Keratinocyte (primary cell): ENCODE results near the gene GNG14. TPM values are rescaled to one million over a fixed set of nuclear protein-coding genes. Genes with fewer than 3 reads are reported as not detected.
"Not testable (repeated sequence)": the region's sequence is repeated elsewhere in the genome, so short reads cannot be mapped to it uniquely, and the experiment has no call there.

ENCODE experiments used
- DNase-seq: peaks from one replicate; pipeline ENCODE4 v3.0.0-alpha.2; 2011; ENCODE audit warnings: low read depth, missing footprints, low spot score
- FAIRE-seq: peaks from 2 replicates; lab custom pipeline; 2011; peaks lifted over from hg19 to GRCh38; lab: Jason Lieb, UNC
- H2AFZ ChIP-seq: 2 replicates; pipeline ENCODE4 v1.6.0; 2012; ENCODE audit warnings: low read length, control low read depth, inconsistent platforms; ENCODE audit not compliant: control insufficient read depth
- H3K27ac ChIP-seq: 2 replicates; pipeline ENCODE4 v1.5.1; 2011; ENCODE audit warnings: low read length; ENCODE audit not compliant: control insufficient read depth, insufficient read depth
- H3K27me3 ChIP-seq: 3 replicates; pipeline ENCODE4 v1.6.0; 2011; ENCODE audit warnings: low read length; ENCODE audit not compliant: control insufficient read depth, insufficient read depth; ENCODE audit errors: extremely low read depth
- H3K36me3 ChIP-seq, 2 experiments: 2 replicates in 1 of 2; 3 replicates in 1 of 2; pipeline ENCODE4 v1.5.1; 2011; ENCODE audit warnings: low read length in 2 of 2, mild to moderate bottlenecking in 1 of 2; ENCODE audit not compliant: control insufficient read depth in 2 of 2, insufficient read depth in 2 of 2; ENCODE audit errors: extremely low read depth in 1 of 2
- H3K4me1 ChIP-seq: 3 replicates; pipeline ENCODE4 v1.5.1; 2011; ENCODE audit warnings: low read length; ENCODE audit not compliant: control insufficient read depth, insufficient read depth; ENCODE audit errors: extremely low read depth
- H3K4me2 ChIP-seq: 3 replicates; pipeline ENCODE4 v1.6.0; 2011; ENCODE audit warnings: low read depth, low read length; ENCODE audit not compliant: control insufficient read depth, insufficient read depth; ENCODE audit errors: extremely low read depth
- H3K4me3 ChIP-seq, 3 experiments: fragments of 200-600 bp in 1 of 3; sonication (generic) in 1 of 3; 2 replicates in 2 of 3; 3 replicates in 1 of 3; pipeline ENCODE4 v1.5.1; 2011 to 2016; ENCODE audit warnings: low read length in 3 of 3, mild to moderate bottlenecking in 3 of 3, control low read depth in 2 of 3, inconsistent platforms in 1 of 3, low read depth in 1 of 3, mixed read lengths in 1 of 3, mixed run types in 1 of 3, moderate library complexity in 1 of 3; ENCODE audit not compliant: control insufficient read depth in 2 of 3, insufficient read depth in 2 of 3; ENCODE audit errors: extremely low read depth in 1 of 3
- H3K79me2 ChIP-seq: 2 replicates; pipeline ENCODE4 v1.6.0; 2012; ENCODE audit warnings: low read length; ENCODE audit not compliant: control insufficient read depth, insufficient read depth
- H3K9ac ChIP-seq: 3 replicates; pipeline ENCODE4 v1.6.0; 2011; ENCODE audit warnings: low read length; ENCODE audit not compliant: control insufficient read depth, insufficient read depth; ENCODE audit errors: extremely low read depth
- H3K9me1 ChIP-seq: 3 replicates; pipeline ENCODE4 v1.6.0; 2011; ENCODE audit warnings: low read length; ENCODE audit not compliant: control insufficient read depth, insufficient read depth; ENCODE audit errors: extremely low read depth
- H3K9me3 ChIP-seq: 2 replicates; pipeline ENCODE4 v1.5.1; 2012; ENCODE audit warnings: low read depth, low read length; ENCODE audit not compliant: control insufficient read depth
- H4K20me1 ChIP-seq: 3 replicates; pipeline ENCODE4 v1.6.0; 2011; ENCODE audit warnings: low read length; ENCODE audit not compliant: control insufficient read depth, insufficient read depth; ENCODE audit errors: extremely low read depth
- EZH2 ChIP-seq: IDR thresholded peaks from one replicate; pipeline ENCODE4 v1.6.1; 2012; ENCODE audit warnings: inconsistent platforms, mild to moderate bottlenecking, low read length, moderate library complexity
- dilution Hi-C: fragments of 300-500 bp; cut with MboI; formaldehyde crosslinking; loops from one replicate; pipeline ENCODE4 v1.7.0; 2020; ENCODE audit warnings: low sequenced_read_pairs; ENCODE audit not compliant: extremely low pct_ligation_motif_present
- polyA plus RNA-seq, 5 experiments: library from polyadenylated mRNA; depleted of rRNA in 3 of 5; stranded (reverse) in 3 of 5; stranded (forward) in 1 of 5; unstranded in 1 of 5; fragments of >200 nt; gene quantifications; 1 replicate in 1 of 5; 2 replicates in 3 of 5; 3 replicates in 1 of 5; pipeline versions ENCODE4 v1.2.1 to v1.2.3, GENCODE V29; 2011 to 2012; ENCODE audit warnings: missing spikeins in 2 of 5, low read depth in 1 of 5, low replicate concordance in 1 of 5
- TF ChIP-seq, protein P1 (sequence below), 3 experiments: IDR thresholded peaks in 1 of 3; conservative IDR thresholded peaks in 1 of 3; optimal IDR thresholded peaks in 1 of 3; 2 replicates in 2 of 3; 3 replicates in 1 of 3; pipeline versions ENCODE3 to v1.5.1; 2011; ENCODE audit warnings: low read length in 3 of 3, mild to moderate bottlenecking in 3 of 3, moderate library complexity in 2 of 3, control low read depth in 1 of 3, inconsistent platforms in 1 of 3; ENCODE audit not compliant: insufficient read depth in 2 of 3; ENCODE audit errors: extremely low read depth in 1 of 3

GNG14 gene
- polyA plus RNA-seq, 1 donor (not counting 4 experiments of a cell fraction or from before 2014, with no cell fraction given), result not detected

DNA sequence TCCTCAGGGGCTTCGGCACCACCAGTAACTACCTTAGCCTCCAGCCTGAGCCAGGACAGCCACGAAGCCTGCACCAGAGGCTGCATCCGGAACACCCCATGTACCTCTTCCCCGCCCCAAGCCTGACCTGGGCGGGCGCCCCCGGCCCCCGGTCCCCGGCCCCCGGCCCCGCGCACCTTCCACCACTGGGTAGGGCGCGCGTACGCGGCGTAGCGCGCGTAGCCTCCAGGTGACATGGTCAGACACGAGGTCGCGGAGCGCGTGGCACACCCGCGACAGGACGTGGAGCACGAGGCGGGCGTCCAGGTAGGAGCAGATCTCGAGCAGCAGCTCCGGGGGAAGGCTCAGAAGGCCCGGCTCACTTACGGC, 8.2 kb downstream of the GNG14 start:
- H3K27ac ChIP-seq, result peak overlapping the region; percentile 34
- TF ChIP-seq EZH2, result no peak
- TF ChIP-seq, protein P1, sequence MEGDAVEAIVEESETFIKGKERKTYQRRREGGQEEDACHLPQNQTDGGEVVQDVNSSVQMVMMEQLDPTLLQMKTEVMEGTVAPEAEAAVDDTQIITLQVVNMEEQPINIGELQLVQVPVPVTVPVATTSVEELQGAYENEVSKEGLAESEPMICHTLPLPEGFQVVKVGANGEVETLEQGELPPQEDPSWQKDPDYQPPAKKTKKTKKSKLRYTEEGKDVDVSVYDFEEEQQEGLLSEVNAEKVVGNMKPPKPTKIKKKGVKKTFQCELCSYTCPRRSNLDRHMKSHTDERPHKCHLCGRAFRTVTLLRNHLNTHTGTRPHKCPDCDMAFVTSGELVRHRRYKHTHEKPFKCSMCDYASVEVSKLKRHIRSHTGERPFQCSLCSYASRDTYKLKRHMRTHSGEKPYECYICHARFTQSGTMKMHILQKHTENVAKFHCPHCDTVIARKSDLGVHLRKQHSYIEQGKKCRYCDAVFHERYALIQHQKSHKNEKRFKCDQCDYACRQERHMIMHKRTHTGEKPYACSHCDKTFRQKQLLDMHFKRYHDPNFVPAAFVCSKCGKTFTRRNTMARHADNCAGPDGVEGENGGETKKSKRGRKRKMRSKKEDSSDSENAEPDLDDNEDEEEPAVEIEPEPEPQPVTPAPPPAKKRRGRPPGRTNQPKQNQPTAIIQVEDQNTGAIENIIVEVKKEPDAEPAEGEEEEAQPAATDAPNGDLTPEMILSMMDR (optimal IDR thresholded peaks at IDR 0.05 in 1 of 3, IDR thresholded peaks at IDR 0.05 in 1 of 3, conservative IDR thresholded peaks at IDR 0.05 in 1 of 3; ENCODE audit: extremely low read depth in 1 of 3, insufficient read depth in 2 of 3, low read length in 3 of 3), result no peak
- H3K4me3 ChIP-seq, result peak overlapping the region; percentile 59 to 88 (median 79)
- peaks cover 4% of the 10 kb centered on the region for H3K9me1 ChIP-seq
- H3K4me1 ChIP-seq, result peaks cover 6% of the 10 kb centered on the region
- peaks cover 11 to 22% of the 10 kb centered on the region in 2 experiments for H3K36me3 ChIP-seq
- H3K9ac ChIP-seq, result peak overlapping the region; percentile 82
- no peaks in the 10 kb centered on the region for H4K20me1 ChIP-seq
- H3K4me2 ChIP-seq, result peak overlapping the region; percentile 93
- dilution Hi-C loops, result no loop called here
- no peaks in the 10 kb centered on the region for H3K27me3 ChIP-seq
- no peak for DNase-seq
- H3K9me3 ChIP-seq, result no peaks in the 10 kb centered on the region
- no peak for FAIRE-seq
- H2AFZ ChIP-seq, result peak overlapping the region; percentile 88
- peaks cover 4% of the 10 kb centered on the region for H3K79me2 ChIP-seq

DNA sequence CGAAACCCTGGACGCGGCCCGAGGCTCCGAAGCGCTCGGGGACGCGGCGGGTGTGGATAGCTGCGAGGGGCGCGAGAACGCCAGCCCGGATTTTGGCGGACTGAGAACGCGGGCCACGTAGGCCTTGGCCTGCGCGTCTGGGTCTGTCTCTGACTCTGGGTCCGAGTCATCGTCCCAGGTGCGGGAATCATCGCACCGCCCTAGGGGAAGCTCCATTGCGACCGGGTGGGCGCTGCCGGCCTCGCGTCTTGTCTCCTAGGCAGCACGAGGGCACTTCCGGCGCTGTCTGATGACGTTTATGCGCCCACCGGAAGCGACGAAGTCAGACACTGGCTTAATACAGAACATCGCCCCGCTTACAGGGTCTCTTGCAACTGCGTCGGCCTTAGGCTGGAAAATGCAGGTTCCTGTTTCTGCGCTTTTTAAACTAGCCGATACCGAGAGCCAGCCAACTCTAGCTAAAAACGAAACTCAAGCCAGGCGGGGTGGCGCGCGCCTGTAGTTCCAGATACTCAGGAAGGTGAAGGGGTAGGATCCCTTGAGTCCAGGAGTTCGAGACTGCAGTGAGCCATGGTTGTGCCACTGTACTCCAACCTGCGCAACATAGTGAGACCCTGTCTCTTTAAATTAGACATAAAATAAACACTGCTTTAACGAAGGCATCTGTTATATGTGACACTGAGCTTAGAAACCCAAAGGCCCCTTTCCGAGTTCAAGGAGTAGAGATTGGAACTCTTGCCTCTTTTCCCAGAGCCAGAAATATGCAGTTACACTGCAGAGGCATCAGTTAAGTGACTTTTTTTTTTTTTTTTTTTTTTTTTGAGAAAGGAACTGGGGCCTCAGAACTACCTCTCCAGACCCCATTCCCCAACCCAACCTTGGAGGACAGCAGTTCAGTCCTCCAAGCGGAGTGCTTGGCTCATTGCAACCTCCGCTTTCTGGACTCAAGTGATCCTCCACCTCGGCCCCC, 8.9 kb downstream of the GNG14 start, which contains the start of gene FBXW9:
FBXW9 (minus strand) TSS at position 266 of the 970 bp plus-strand sequence; CDS start at position 216, 50 bp downstream.
- peak within 1 kb of the TSS; percentile 82 for H3K9ac ChIP-seq
- peak within 1 kb of the TSS; percentile 34 for H3K27ac ChIP-seq
- TF ChIP-seq EZH2, result no peak
- TF ChIP-seq, protein P1 (optimal IDR thresholded peaks at IDR 0.05 in 1 of 3, IDR thresholded peaks at IDR 0.05 in 1 of 3, conservative IDR thresholded peaks at IDR 0.05 in 1 of 3; ENCODE audit: extremely low read depth in 1 of 3, insufficient read depth in 2 of 3, low read length in 3 of 3), result no peak
- no peaks in the 10 kb centered on the region for H4K20me1 ChIP-seq
- FAIRE-seq, result peak; percentile 39
- H2AFZ ChIP-seq, result peak within 1 kb of the TSS; percentile 88
- H3K4me1 ChIP-seq, result peaks cover 6% of the 10 kb centered on the region
- no peak for DNase-seq
- no peaks in the 10 kb centered on the region for H3K9me3 ChIP-seq
- peak within 1 kb of the TSS; percentile 93 for H3K4me2 ChIP-seq
- peaks cover 4% of the 10 kb centered on the region for H3K9me1 ChIP-seq
- H3K36me3 ChIP-seq, result peaks cover 12 to 23% of the 10 kb centered on the region in 2 experiments
- H3K79me2 ChIP-seq, result peaks cover 4% of the 10 kb centered on the region
- H3K4me3 ChIP-seq, result peak within 1 kb of the TSS; percentile 59 to 88 (median 79)
- dilution Hi-C loops, result no loop called here
- H3K27me3 ChIP-seq, result no peaks in the 10 kb centered on the region

DNA sequence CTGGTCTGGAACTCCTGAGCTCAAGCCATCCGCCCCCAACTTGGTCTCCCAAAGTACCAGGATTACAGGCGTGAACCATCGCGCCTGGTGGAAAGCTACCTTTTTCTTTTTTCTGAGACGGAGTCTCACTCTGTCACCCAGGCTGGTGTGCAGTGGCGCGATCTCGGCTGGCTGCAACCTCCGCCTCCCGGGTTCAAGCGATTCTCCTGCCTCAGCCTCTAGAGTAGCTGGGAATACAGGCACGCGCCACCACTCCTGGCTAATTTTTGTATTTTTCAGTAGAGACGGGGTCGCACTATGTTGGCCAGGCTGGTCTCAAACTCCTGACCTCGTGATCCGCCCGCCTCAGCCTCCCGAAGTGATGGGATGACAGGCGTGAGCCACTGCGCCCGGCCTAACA, 9.6 kb downstream of the GNG14 start:
- H3K79me2 ChIP-seq, DNase-seq, H3K9me1 ChIP-seq, dilution Hi-C loops, H3K27ac ChIP-seq, H4K20me1 ChIP-seq, H3K4me3 ChIP-seq, H3K9ac ChIP-seq, H2AFZ ChIP-seq, FAIRE-seq, H3K4me1 ChIP-seq, H3K27me3 ChIP-seq, H3K9me3 ChIP-seq, H3K4me2 ChIP-seq: not testable (repeated sequence)
- H3K36me3 ChIP-seq, result peaks cover 17 to 27% of the 10 kb centered on the region in 2 experiments
